CD14-positive monocyte (primary cell): ENCODE measurements around the gene SPARC. TPM values are rescaled to one million over a fixed set of nuclear protein-coding genes. Genes with fewer than 3 reads are reported as not detected.

ENCODE experiments used
- DNase-seq, 3 donors: peaks; one replicate each; pipeline ENCODE4 v3.0.0-alpha.2; 2011 to 2022
- H2AFZ ChIP-seq: 2 replicates; pipeline ENCODE4 v1.6.0; 2012; ENCODE audit warnings: mild to moderate bottlenecking, low read depth, low read length, inconsistent platforms; ENCODE audit not compliant: insufficient read depth, poor library complexity, severe bottlenecking
- H3K27ac ChIP-seq, 2 donors: 1 replicate in 1 of 2; 2 replicates in 1 of 2; pipeline ENCODE4 v1.5.1; 2012 to 2013; ENCODE audit warnings: low read length in 2 of 2, control low read depth in 1 of 2, inconsistent platforms in 1 of 2, low read depth in 1 of 2, mild to moderate bottlenecking in 1 of 2
- H3K27me3 ChIP-seq, 2 donors: one replicate each; pipeline versions ENCODE4 v1.6.0 to v1.6.1; 2011 to 2013; ENCODE audit warnings: low read length in 2 of 2; ENCODE audit not compliant: control insufficient read depth in 2 of 2, insufficient read depth in 2 of 2
- H3K36me3 ChIP-seq, 2 donors: replicated peaks in 1 of 2; 1 replicate in 1 of 2; 2 replicates in 1 of 2; pipeline versions ENCODE4 v1.5.1 to v1.6.1; 2012 to 2013; ENCODE audit warnings: low read length in 2 of 2, control low read depth in 1 of 2, inconsistent platforms in 1 of 2, mild to moderate bottlenecking in 1 of 2; ENCODE audit not compliant: insufficient read depth in 2 of 2, control insufficient read depth in 1 of 2
- H3K4me1 ChIP-seq, 2 donors: 1 replicate in 1 of 2; 2 replicates in 1 of 2; pipeline versions ENCODE4 v1.5.1 to v1.6.1; 2012 to 2013; ENCODE audit warnings: low read length in 2 of 2, control low read depth in 1 of 2, inconsistent platforms in 1 of 2, mild to moderate bottlenecking in 1 of 2, moderate library complexity in 1 of 2; ENCODE audit not compliant: insufficient read depth in 2 of 2, control insufficient read depth in 1 of 2
- H3K4me2 ChIP-seq: replicated peaks from 2 replicates; pipeline ENCODE3; 2012; ENCODE audit warnings: low read length, moderate library complexity, mild to moderate bottlenecking; ENCODE audit not compliant: poor library complexity, severe bottlenecking; ENCODE audit errors: extremely low read depth
- H3K4me3 ChIP-seq, 3 experiments: fragments of 200-600 bp in 1 of 3; sonication (generic) in 1 of 3; replicated peaks in 1 of 3; 1 replicate in 2 of 3; 2 replicates in 1 of 3; pipeline ENCODE4 v1.5.1; 2011 to 2013; ENCODE audit warnings: low read length in 3 of 3, mild to moderate bottlenecking in 3 of 3, control low read depth in 2 of 3, low read depth in 2 of 3, inconsistent platforms in 1 of 3, moderate library complexity in 1 of 3
- H3K79me2 ChIP-seq: 2 replicates; pipeline ENCODE4 v1.6.0; 2012; ENCODE audit warnings: mild to moderate bottlenecking, control low read depth, inconsistent platforms, low read length, moderate library complexity; ENCODE audit not compliant: insufficient read depth
- H3K9ac ChIP-seq: 2 replicates; pipeline ENCODE4 v1.6.0; 2017; ENCODE audit warnings: low read length, mild to moderate bottlenecking; ENCODE audit not compliant: insufficient read depth, poor library complexity, severe bottlenecking
- H3K9me3 ChIP-seq, 2 donors: replicated peaks in 1 of 2; 1 replicate in 1 of 2; 2 replicates in 1 of 2; pipeline versions ENCODE4 v1.5.1 to v1.6.1; 2012 to 2013; ENCODE audit warnings: low read length in 2 of 2, control low read depth in 1 of 2; ENCODE audit not compliant: control insufficient read depth in 1 of 2, insufficient read depth in 1 of 2
- H4K20me1 ChIP-seq: 2 replicates; pipeline ENCODE4 v1.6.0; 2012; ENCODE audit warnings: mild to moderate bottlenecking, low read length, control low read depth, moderate library complexity; ENCODE audit not compliant: insufficient read depth
- H3K27ac Mint-ChIP-seq, 7 donors: one replicate each; pipeline ENCODE4 v1.8.0; 2020; ENCODE audit warnings: mild to moderate bottlenecking in 7 of 7, mixed read lengths in 7 of 7, moderate library complexity in 6 of 7, inconsistent platforms in 2 of 7
- H3K27me3 Mint-ChIP-seq, 3 donors: one replicate each; pipeline ENCODE4 v1.8.0; 2021 to 2022; ENCODE audit warnings: low read depth in 3 of 3, mild to moderate bottlenecking in 3 of 3, mixed read lengths in 3 of 3, moderate library complexity in 3 of 3, inconsistent platforms in 1 of 3
- H3K36me3 Mint-ChIP-seq, 2 donors: one replicate each; pipeline ENCODE4 v1.8.0; 2020; ENCODE audit warnings: mixed read lengths in 2 of 2, inconsistent platforms in 1 of 2, mild to moderate bottlenecking in 1 of 2
- H3K4me1 Mint-ChIP-seq: one replicate; pipeline ENCODE4 v1.8.0; 2020; ENCODE audit warnings: mild to moderate bottlenecking, mixed read lengths
- H3K4me3 Mint-ChIP-seq, 2 donors: one replicate each; pipeline ENCODE4 v1.8.0; 2020; ENCODE audit warnings: mild to moderate bottlenecking in 2 of 2, mixed read lengths in 2 of 2, moderate library complexity in 1 of 2
- H3K9me3 Mint-ChIP-seq, 7 donors: one replicate each; pipeline ENCODE4 v1.8.0; 2020 to 2022; ENCODE audit warnings: mixed read lengths in 7 of 7, mild to moderate bottlenecking in 6 of 7, moderate library complexity in 6 of 7, inconsistent platforms in 2 of 7
- CTCF ChIP-seq: fragments of 200-600 bp; IDR thresholded peaks from one replicate; pipeline ENCODE4 v1.8.0; 2022; ENCODE audit warnings: antibody characterized with exemption, mild to moderate bottlenecking
- WGBS: methylation state at CpG from one replicate; pipeline ENCODE4 v1.1.5; 2013; ENCODE audit warnings: missing lambda C conversion rate; ENCODE audit not compliant: insufficient coverage; 5-methylcytosine and 5-hydroxymethylcytosine counted together
- intact Hi-C, 2 donors: fragments of 100-400 bp; cut with micrococcal nuclease; formaldehyde crosslinking; loops; one replicate each; pipeline versions ENCODE4 v1.15.0 to v1.15.1; 2023
- polyA plus RNA-seq, 3 donors: library from polyadenylated mRNA; depleted of rRNA in 1 of 3; unstranded in 2 of 3; stranded (reverse) in 1 of 3; fragments of 300-500 nt in 2 of 3; fragments of >200 nt in 1 of 3; fragmentation: Illumina TruSeq in 2 of 3; gene quantifications; 1 replicate in 2 of 3; 2 replicates in 1 of 3; pipeline ENCODE4 v1.2.3, GENCODE V29; 2012 to 2021

SPARC gene
- polyA plus RNA-seq, 3 donors, result 3.0 to 19.7 (median 10.7) TPM

GRCh38 chr5:151724360-151724759 is 37.6 kb upstream of the SPARC start:
- peaks cover 38% of the 10 kb centered on the region for H3K4me1 Mint-ChIP-seq
- Histone ChIP-seq H3K79me2 (no peaks in the 10 kb centered on the region), H2AFZ (no peak overlapping the region), H3K4me3 (no peak overlapping the region), H3K9me3 (peaks cover 0 to under 1% of the 10 kb centered on the region in 2 donors), H3K4me1 (peaks cover 35 to 40% of the 10 kb centered on the region in 2 donors), H4K20me1 (no peaks in the 10 kb centered on the region), H3K27ac (no peak overlapping the region), H3K36me3 (no peaks in the 10 kb centered on the region), H3K27me3 (no peaks in the 10 kb centered on the region), H3K9ac (no peak overlapping the region), H3K4me2 (no peak overlapping the region)
- TF ChIP-seq CTCF, result no peak
- intact Hi-C loops, result no loop called here
- WGBS, result 93% methylated on average over 2 of the region's 2 CpGs
- H3K27ac Mint-ChIP-seq, result no peak overlapping the region
- no peaks in the 10 kb centered on the region for H3K27me3 Mint-ChIP-seq
- H3K9me3 Mint-ChIP-seq, result peaks cover 2 to 5% (median 3%) of the 10 kb centered on the region in 7 donors
- H3K36me3 Mint-ChIP-seq, result peaks cover 4 to 8% of the 10 kb centered on the region in 2 donors
- no peak for DNase-seq
- no peak overlapping the region for H3K4me3 Mint-ChIP-seq

DNA sequence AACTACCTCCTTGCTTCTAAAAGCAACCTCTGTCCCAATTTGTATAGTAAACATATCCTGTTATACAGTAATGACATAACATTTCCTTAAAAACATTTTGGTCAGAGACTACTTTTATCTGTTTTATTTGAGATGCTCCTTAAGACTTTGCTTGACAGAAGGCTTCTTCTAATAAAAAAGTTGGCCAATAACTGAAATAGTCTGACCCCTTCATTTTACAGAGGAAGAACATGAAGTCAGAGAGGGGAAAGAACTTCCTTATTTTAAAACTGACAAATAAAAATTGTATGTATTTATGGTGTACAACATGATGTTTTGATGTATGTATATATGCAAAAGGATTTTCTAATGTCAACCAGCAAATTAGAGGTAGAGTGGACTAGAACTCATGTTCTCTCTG is 35.8 kb upstream of the SPARC start:
- peak overlapping the region in 3 of 7 donors; percentile 15 to 50 (median 17) for H3K27ac Mint-ChIP-seq
- no peak overlapping the region for H3K4me2 ChIP-seq
- H3K9me3 Mint-ChIP-seq, result peaks cover 0 to 2% (median 0%) of the 10 kb centered on the region in 7 donors
- TF ChIP-seq CTCF, result no peak
- H4K20me1 ChIP-seq, result no peaks in the 10 kb centered on the region
- H3K36me3 ChIP-seq, result no peaks in the 10 kb centered on the region
- no peak overlapping the region for H3K4me3 ChIP-seq
- peaks cover 2 to 4% of the 10 kb centered on the region in 2 donors for H3K36me3 Mint-ChIP-seq
- intact Hi-C loops, result no loop called here
- H3K79me2 ChIP-seq, result no peaks in the 10 kb centered on the region
- H3K9me3 ChIP-seq, result no peaks in the 10 kb centered on the region
- H3K4me3 Mint-ChIP-seq, result no peak overlapping the region
- no peak overlapping the region for H3K9ac ChIP-seq
- H3K27me3 ChIP-seq, result no peaks in the 10 kb centered on the region
- DNase-seq, result peak in 1 of 3 donors; percentile 18
- peaks cover 35 to 40% of the 10 kb centered on the region in 2 donors for H3K4me1 ChIP-seq
- no peak overlapping the region for H3K27ac ChIP-seq
- H3K27me3 Mint-ChIP-seq, result peaks cover 0 to under 1% (median 0%) of the 10 kb centered on the region in 3 donors
- peaks cover 40% of the 10 kb centered on the region for H3K4me1 Mint-ChIP-seq
- H2AFZ ChIP-seq, result no peak overlapping the region
